ENCODE results near the gene INPP5D. TPM values are rescaled to one million over a fixed set of nuclear protein-coding genes. Genes with fewer than 3 reads are reported as not detected.

The INPP5D gene
- total and polyA plus RNA-seq, 8 donors, result 3.7 to 564 (median 8.5) TPM

- 86 to 94% (median 92%) methylated on average over 6 of the region's 6 CpGs for WGBS, 5 donors
- no peaks in the 10 kb centered on the region for H3K27me3 ChIP-seq
- H3K4me3 ChIP-seq, result no peak overlapping the region
- no peak overlapping the region for H3K27ac ChIP-seq
- DNase-seq, result peak in 1 of 2 donors; percentile 21
- no peaks in the 10 kb centered on the region for H3K36me3 ChIP-seq
- intact Hi-C loops (cut with DNase I; ENCODE audit: low total_unique reads), result no loop called here
- peaks cover 0 to 25% (median 0%) of the 10 kb centered on the region in 4 donors for H3K4me1 ChIP-seq
- TF ChIP-seq POLR2AphosphoS5 (IDR thresholded peaks at IDR 0.05), result no peak
- no peak for TF ChIP-seq POLR2A (IDR thresholded peaks at IDR 0.05)
- TF ChIP-seq CTCF (IDR thresholded peaks at IDR 0.05), result no peak
- no peak for TF ChIP-seq EP300 (IDR thresholded peaks at IDR 0.05)
- H3K9me3 ChIP-seq, result no peaks in the 10 kb centered on the region
These were observed 30.7 kb downstream of the INPP5D start for GRCh38 chr2:233090879-233091278.

GRCh38 chr2:233091595-233092375, 31.6 kb downstream of the INPP5D start:
- WGBS, 5 donors, result 70 to 83% (median 75%) methylated on average over 18 of the region's 18 CpGs
- H3K27ac ChIP-seq, result peak overlapping the region in 1 of 5 donors; percentile 38
- TF ChIP-seq EP300 (IDR thresholded peaks at IDR 0.05) (no peak), POLR2AphosphoS5 (IDR thresholded peaks at IDR 0.05) (no peak), CTCF (IDR thresholded peaks at IDR 0.05) (no peak), POLR2A (IDR thresholded peaks at IDR 0.05) (no peak)

GRCh38 chr2:233092432-233093165, 32.5 kb downstream of the INPP5D start:
- DNase-seq, result no peak
- no peaks in the 10 kb centered on the region for H3K36me3 ChIP-seq
- peak overlapping the region in 2 of 5 donors; percentile 46 to 56 for H3K27ac ChIP-seq
- intact Hi-C loops (cut with DNase I; ENCODE audit: low total_unique reads), result no loop called here
- H3K4me1 ChIP-seq, result peaks cover 0 to 9% (median 0%) of the 10 kb centered on the region in 4 donors
- no peak overlapping the region for H3K4me3 ChIP-seq
- TF ChIP-seq POLR2A (IDR thresholded peaks at IDR 0.05), result no peak
- no peak for TF ChIP-seq CTCF (IDR thresholded peaks at IDR 0.05)
- TF ChIP-seq EP300 (IDR thresholded peaks at IDR 0.05), result no peak
- no peak for TF ChIP-seq POLR2AphosphoS5 (IDR thresholded peaks at IDR 0.05)
- no peaks in the 10 kb centered on the region for H3K27me3 ChIP-seq
- 54 to 63% (median 62%) methylated on average over 9 of the region's 9 CpGs for WGBS, 5 donors
- no peaks in the 10 kb centered on the region for H3K9me3 ChIP-seq

More at GRCh38 chr2:233091595-233092375, 31.6 kb downstream of the INPP5D start:
- peaks cover 0 to 16% (median 0%) of the 10 kb centered on the region in 4 donors for H3K4me1 ChIP-seq
- peak in 1 of 2 donors; percentile 14 for DNase-seq
- H3K4me3 ChIP-seq, result no peak overlapping the region
- H3K36me3 ChIP-seq, result no peaks in the 10 kb centered on the region
- H3K27me3 ChIP-seq, result no peaks in the 10 kb centered on the region
- no peaks in the 10 kb centered on the region for H3K9me3 ChIP-seq
- intact Hi-C loops (cut with DNase I; ENCODE audit: low total_unique reads), result no loop called here

GRCh38 chr2:233093166-233093448, 33.0 kb downstream of the INPP5D start:
- Histone ChIP-seq H3K9me3 (no peaks in the 10 kb centered on the region), H3K4me1 (peaks cover 0 to 9% (median 0%) of the 10 kb centered on the region in 4 donors), H3K27ac (peak overlapping the region in 2 of 5 donors; percentile 46 to 56), H3K36me3 (no peaks in the 10 kb centered on the region), H3K4me3 (no peak overlapping the region), H3K27me3 (no peaks in the 10 kb centered on the region)
- DNase-seq, result no peak
- 58 to 86% (median 71%) methylated on average over 1 of the region's 1 CpG for WGBS, 5 donors
- TF ChIP-seq CTCF (IDR thresholded peaks at IDR 0.05) (no peak), EP300 (IDR thresholded peaks at IDR 0.05) (no peak), POLR2AphosphoS5 (IDR thresholded peaks at IDR 0.05) (no peak), POLR2A (IDR thresholded peaks at IDR 0.05) (no peak)
- intact Hi-C loops (cut with DNase I; ENCODE audit: low total_unique reads), result no loop called here

Data from stomach (tissue), 9 donors.